ENCODE results near the gene SPOCK3. TPM values are rescaled to one million over a fixed set of nuclear protein-coding genes. Genes with fewer than 3 reads are reported as not detected.
"Not testable (repeated sequence)": the region's sequence is repeated elsewhere in the genome, so short reads cannot be mapped to it uniquely, and the experiment has no call there.

Gene SPOCK3
- polyA plus RNA-seq, 6 donors from 2014 or later = not detected

- Mint-ChIP-seq H3K36me3 (no peaks in the 10 kb centered on the region), H3K4me1 (no peaks in the 10 kb centered on the region), H3K9me3 (peaks cover 0 to 6% (median 0%) of the 10 kb centered on the region in 7 donors), H3K27me3 (no peaks in the 10 kb centered on the region), H3K4me3 (no peak overlapping the region), H3K27ac (no peak overlapping the region)
- no peak for DNase-seq
- ATAC-seq (ENCODE audit: low read depth in 2 of 2) = no peak
Measured at GRCh38 chr4:167000141-167000852, 234.0 kb downstream of the SPOCK3 start.

- H3K4me1 Mint-ChIP-seq = no peaks in the 10 kb centered on the region
- no peak for DNase-seq
- no peak for ATAC-seq (ENCODE audit: low read depth in 2 of 2)
- no peak overlapping the region for H3K27ac Mint-ChIP-seq
- no peaks in the 10 kb centered on the region for H3K27me3 Mint-ChIP-seq
- no peaks in the 10 kb centered on the region for H3K36me3 Mint-ChIP-seq
- H3K4me3 Mint-ChIP-seq = no peak overlapping the region
- no peaks in the 10 kb centered on the region for H3K9me3 Mint-ChIP-seq
Measured at GRCh38 chr4:166996216-166996615, 238.1 kb downstream of the SPOCK3 start.

GRCh38 chr4:166994686-166995085 lies 239.6 kb downstream of the SPOCK3 start:
- Mint-ChIP-seq H3K9me3 (no peaks in the 10 kb centered on the region), H3K27me3 (no peaks in the 10 kb centered on the region), H3K4me3 (no peak overlapping the region), H3K27ac (no peak overlapping the region), H3K4me1 (no peaks in the 10 kb centered on the region), H3K36me3 (no peaks in the 10 kb centered on the region)
- ATAC-seq (ENCODE audit: low read depth in 2 of 2) (no peak), DNase-seq (no peak)

GRCh38 chr4:166991006-166991561 lies 243.2 kb downstream of the SPOCK3 start:
- no peaks in the 10 kb centered on the region for H3K4me1 Mint-ChIP-seq
- no peaks in the 10 kb centered on the region for H3K27me3 Mint-ChIP-seq
- H3K27ac Mint-ChIP-seq = no peak overlapping the region
- ATAC-seq (ENCODE audit: low read depth in 2 of 2) (no peak), DNase-seq (no peak)
- no peak overlapping the region for H3K4me3 Mint-ChIP-seq
- no peaks in the 10 kb centered on the region for H3K9me3 Mint-ChIP-seq
- no peaks in the 10 kb centered on the region for H3K36me3 Mint-ChIP-seq

- Mint-ChIP-seq H3K27me3 (no peaks in the 10 kb centered on the region), H3K4me3 (no peak overlapping the region), H3K9me3 (no peaks in the 10 kb centered on the region), H3K4me1 (no peaks in the 10 kb centered on the region), H3K27ac (no peak overlapping the region), H3K36me3 (no peaks in the 10 kb centered on the region)
- DNase-seq = no peak
- no peak for ATAC-seq (ENCODE audit: low read depth in 2 of 2)
Measured at GRCh38 chr4:166989886-166990285, 244.4 kb downstream of the SPOCK3 start.

GRCh38 chr4:166987026-166987425 lies 247.3 kb downstream of the SPOCK3 start:
- H3K27ac Mint-ChIP-seq = no peak overlapping the region
- H3K4me1 Mint-ChIP-seq = no peaks in the 10 kb centered on the region
- H3K9me3 Mint-ChIP-seq = peaks cover 0 to 3% (median 0%) of the 10 kb centered on the region in 7 donors
- ATAC-seq (ENCODE audit: low read depth in 2 of 2) = no peak
- DNase-seq = no peak
- H3K36me3 Mint-ChIP-seq = no peaks in the 10 kb centered on the region
- no peaks in the 10 kb centered on the region for H3K27me3 Mint-ChIP-seq
- H3K4me3 Mint-ChIP-seq = peak overlapping the region in 1 of 8 donors; percentile 1

GRCh38 chr4:166981847-166982246 lies 252.4 kb downstream of the SPOCK3 start:
- no peaks in the 10 kb centered on the region for H3K36me3 Mint-ChIP-seq

GRCh38 chr4:166980419-166980818 lies 253.9 kb downstream of the SPOCK3 start:
- Mint-ChIP-seq H3K36me3 (no peaks in the 10 kb centered on the region), H3K4me3 (no peak overlapping the region), H3K27me3 (no peaks in the 10 kb centered on the region), H3K9me3 (peaks cover 0 to 19% (median 6%) of the 10 kb centered on the region in 7 donors), H3K4me1 (no peaks in the 10 kb centered on the region), H3K27ac (no peak overlapping the region)
- DNase-seq = no peak
- no peak for ATAC-seq (ENCODE audit: low read depth in 2 of 2)

More at GRCh38 chr4:166981847-166982246, 252.4 kb downstream of the SPOCK3 start:
- Mint-ChIP-seq H3K4me1 (no peaks in the 10 kb centered on the region), H3K9me3 (peaks cover 0 to 7% (median 4%) of the 10 kb centered on the region in 7 donors), H3K4me3 (no peak overlapping the region), H3K27ac (no peak overlapping the region), H3K27me3 (no peaks in the 10 kb centered on the region)
- ATAC-seq (ENCODE audit: low read depth in 2 of 2) (no peak), DNase-seq (no peak)

- no peak overlapping the region for H3K4me3 Mint-ChIP-seq
- DNase-seq = no peak
Measured at GRCh38 chr4:166977596-166977995, 256.7 kb downstream of the SPOCK3 start.

GRCh38 chr4:166972071-166972470 lies 262.2 kb downstream of the SPOCK3 start:
- H3K4me3 Mint-ChIP-seq = no peak overlapping the region
- H3K4me1 Mint-ChIP-seq = no peaks in the 10 kb centered on the region
- peaks cover 8 to 28% (median 14%) of the 10 kb centered on the region in 7 donors for H3K9me3 Mint-ChIP-seq
- H3K27ac Mint-ChIP-seq = no peak overlapping the region
- no peaks in the 10 kb centered on the region for H3K27me3 Mint-ChIP-seq
- ATAC-seq (ENCODE audit: low read depth in 2 of 2) (no peak), DNase-seq (no peak)
- peaks cover 0 to 4% of the 10 kb centered on the region in 2 donors for H3K36me3 Mint-ChIP-seq

More at GRCh38 chr4:166977596-166977995, 256.7 kb downstream of the SPOCK3 start:
- peaks cover 0 to 20% (median 6%) of the 10 kb centered on the region in 7 donors for H3K9me3 Mint-ChIP-seq
- H3K27me3 Mint-ChIP-seq = no peaks in the 10 kb centered on the region
- H3K4me1 Mint-ChIP-seq = no peaks in the 10 kb centered on the region
- no peaks in the 10 kb centered on the region for H3K36me3 Mint-ChIP-seq
- ATAC-seq (ENCODE audit: low read depth in 2 of 2) = no peak
- no peak overlapping the region for H3K27ac Mint-ChIP-seq

- DNase-seq; H3K27me3 Mint-ChIP-seq; H3K4me3 Mint-ChIP-seq; ATAC-seq (ENCODE audit: low read depth in 2 of 2); H3K27ac Mint-ChIP-seq; H3K36me3 Mint-ChIP-seq; H3K4me1 Mint-ChIP-seq: not testable (repeated sequence)
- peaks cover 7 to 21% (median 13%) of the 10 kb centered on the region in 7 donors for H3K9me3 Mint-ChIP-seq
Measured at GRCh38 chr4:166968219-166968618, 266.1 kb downstream of the SPOCK3 start.

GRCh38 chr4:166965562-166965961 lies 268.7 kb downstream of the SPOCK3 start:
- H3K4me1 Mint-ChIP-seq = no peaks in the 10 kb centered on the region
- no peak for ATAC-seq (ENCODE audit: low read depth in 2 of 2)
- H3K4me3 Mint-ChIP-seq = no peak overlapping the region
- no peak overlapping the region for H3K27ac Mint-ChIP-seq
- no peaks in the 10 kb centered on the region for H3K27me3 Mint-ChIP-seq
- H3K36me3 Mint-ChIP-seq = peaks cover 0 to 5% of the 10 kb centered on the region in 2 donors
- peaks cover 8 to 21% (median 11%) of the 10 kb centered on the region in 7 donors for H3K9me3 Mint-ChIP-seq
- DNase-seq = no peak

- H3K4me3 Mint-ChIP-seq = no peak overlapping the region
- no peak for ATAC-seq (ENCODE audit: low read depth in 2 of 2)
- no peak overlapping the region for H3K27ac Mint-ChIP-seq
- H3K27me3 Mint-ChIP-seq = no peaks in the 10 kb centered on the region
- no peak for DNase-seq
- H3K4me1 Mint-ChIP-seq = no peaks in the 10 kb centered on the region
- no peaks in the 10 kb centered on the region for H3K36me3 Mint-ChIP-seq
- peaks cover 7 to 20% (median 14%) of the 10 kb centered on the region in 7 donors for H3K9me3 Mint-ChIP-seq
Measured at GRCh38 chr4:166957451-166957850, 276.8 kb downstream of the SPOCK3 start.

GRCh38 chr4:166956484-166956883 lies 277.8 kb downstream of the SPOCK3 start:
- no peak for DNase-seq
- Mint-ChIP-seq H3K4me1 (no peaks in the 10 kb centered on the region), H3K4me3 (no peak overlapping the region), H3K9me3 (peaks cover 7 to 20% (median 15%) of the 10 kb centered on the region in 7 donors), H3K36me3 (no peaks in the 10 kb centered on the region), H3K27me3 (no peaks in the 10 kb centered on the region), H3K27ac (no peak overlapping the region)
- ATAC-seq (ENCODE audit: low read depth in 2 of 2) = no peak

Data from naive B cell (primary cell).